Calu3 (cell line): ENCODE measurements around the gene FILIP1. TPM values are rescaled to one million over a fixed set of nuclear protein-coding genes. Genes with fewer than 3 reads are reported as not detected.

Experiments used
- BruUV-seq: library from RNA; stranded (reverse); fragments of 400-500 nt; replicated peaks from 2 replicates; lab custom pipeline; 2021; lab: Mats Ljungman, UMichigan
- CTCF ChIA-PET: fragments of 300-600 bp; sonication (Branson Sonifier 250); formaldehyde crosslinking; loops from one replicate; lab custom pipeline; 2022; ENCODE audit warnings: antibody characterized with exemption; lab: Charles Lee
- DNase-seq: peaks from one replicate; pipeline ENCODE4 v3.0.0; 2022
- H3K27ac Mint-ChIP-seq: one replicate; pipeline ENCODE4 v1.8.0; 2022; ENCODE audit warnings: mixed read lengths; ENCODE audit not compliant: unreplicated experiment
- H3K27me3 Mint-ChIP-seq: one replicate; pipeline ENCODE4 v1.8.0; 2022; ENCODE audit warnings: mixed read lengths; ENCODE audit not compliant: unreplicated experiment
- H3K36me3 Mint-ChIP-seq: one replicate; pipeline ENCODE4 v1.8.0; 2022; ENCODE audit warnings: mild to moderate bottlenecking, moderate library complexity, mixed read lengths; ENCODE audit not compliant: insufficient read depth, unreplicated experiment
- H3K4me1 Mint-ChIP-seq: one replicate; pipeline ENCODE4 v1.8.0; 2022; ENCODE audit warnings: mild to moderate bottlenecking, low read depth, mixed read lengths; ENCODE audit not compliant: unreplicated experiment
- H3K4me3 Mint-ChIP-seq: one replicate; pipeline ENCODE4 v1.8.0; 2022; ENCODE audit warnings: mild to moderate bottlenecking, low read depth, moderate library complexity, mixed read lengths; ENCODE audit not compliant: unreplicated experiment
- H3K9me3 Mint-ChIP-seq: one replicate; pipeline ENCODE4 v1.8.0; 2022; ENCODE audit warnings: low read depth, mixed read lengths; ENCODE audit not compliant: unreplicated experiment
- CTCF ChIP-seq: fragments of 200-600 bp; IDR thresholded peaks from one replicate; pipeline ENCODE4 v1.8.0; 2022; ENCODE audit warnings: antibody characterized with exemption; ENCODE audit not compliant: unreplicated experiment
- intact Hi-C: fragments of 100-400 bp; cut with micrococcal nuclease; formaldehyde crosslinking; loops from one replicate; pipeline ENCODE4 v1.10.0; 2022; ENCODE audit not compliant: unreplicated experiment
- total RNA-seq: library from RNA; stranded (reverse); gene quantifications from 2 replicates; pipeline ENCODE4 v1.2.3, GENCODE V29; 2022

The FILIP1 gene
- total RNA-seq, 1 experiment from 2014 or later: not detected

- Mint-ChIP-seq H3K27ac (no peak overlapping the region), H3K4me1 (no peaks in the 10 kb centered on the region), H3K9me3 (no peaks in the 10 kb centered on the region), H3K36me3 (no peaks in the 10 kb centered on the region), H3K27me3 (peaks cover 14% of the 10 kb centered on the region), H3K4me3 (no peak overlapping the region)
- no peak for DNase-seq
- TF ChIP-seq CTCF: no peak
- intact Hi-C loops: no loop called here
- BruUV-seq: no TSS peak
- CTCF ChIA-PET: no interaction called here
These were observed 9.1 kb downstream of the FILIP1 start for GRCh38 chr6:75484535-75484934.

GRCh38 chr6:75483136-75483952 is 10.3 kb downstream of the FILIP1 start:
- Mint-ChIP-seq H3K27me3 (peaks cover 7% of the 10 kb centered on the region), H3K27ac (no peak overlapping the region), H3K9me3 (no peaks in the 10 kb centered on the region), H3K4me3 (no peak overlapping the region), H3K4me1 (no peaks in the 10 kb centered on the region), H3K36me3 (no peaks in the 10 kb centered on the region)
- intact Hi-C loops: no loop called here
- no peak for TF ChIP-seq CTCF
- CTCF ChIA-PET: no interaction called here
- BruUV-seq: no TSS peak
- DNase-seq: no peak

GRCh38 chr6:75481936-75482593 is 11.5 kb downstream of the FILIP1 start:
- intact Hi-C loops: no loop called here
- H3K27me3 Mint-ChIP-seq: no peaks in the 10 kb centered on the region
- no peaks in the 10 kb centered on the region for H3K36me3 Mint-ChIP-seq
- H3K9me3 Mint-ChIP-seq: no peaks in the 10 kb centered on the region
- no TSS peak for BruUV-seq
- H3K4me1 Mint-ChIP-seq: no peaks in the 10 kb centered on the region
- H3K4me3 Mint-ChIP-seq: no peak overlapping the region
- no peak for DNase-seq
- no peak overlapping the region for H3K27ac Mint-ChIP-seq
- no peak for TF ChIP-seq CTCF
- CTCF ChIA-PET: no interaction called here

GRCh38 chr6:75481394-75481793 is 12.2 kb downstream of the FILIP1 start:
- Mint-ChIP-seq H3K36me3 (no peaks in the 10 kb centered on the region), H3K27me3 (no peaks in the 10 kb centered on the region), H3K27ac (no peak overlapping the region), H3K4me3 (no peak overlapping the region), H3K9me3 (no peaks in the 10 kb centered on the region), H3K4me1 (no peaks in the 10 kb centered on the region)
- no peak for DNase-seq
- intact Hi-C loops: no loop called here
- CTCF ChIA-PET: no interaction called here
- TF ChIP-seq CTCF: no peak
- no TSS peak for BruUV-seq
